ENCODE measurements around the gene SLC39A11. TPM values are rescaled to one million over a fixed set of nuclear protein-coding genes. Genes with fewer than 3 reads are reported as not detected.

The SLC39A11 gene
- polyA plus RNA-seq, 1 donor from 2014 or later, result 8.0 TPM

GRCh38 chr17:72705905-72706395 is 386.5 kb downstream of the SLC39A11 start:
- Histone ChIP-seq H3K9me3 (ENCODE audit: low read length) (no peaks in the 10 kb centered on the region), H3K4me2 (ENCODE audit: low read length) (no peak overlapping the region), H3K79me2 (replicated peaks; ENCODE audit: insufficient read depth, low read length) (no peaks in the 10 kb centered on the region), H3K9ac (ENCODE audit: low read length) (no peak overlapping the region), H3K36me3 (ENCODE audit: insufficient read depth, low read length) (no peaks in the 10 kb centered on the region), H3K27ac (ENCODE audit: low read length) (no peak overlapping the region), H2AFZ (ENCODE audit: low read depth, low read length) (no peak overlapping the region), H3K27me3 (ENCODE audit: insufficient read depth, low read depth, low read length) (no peaks in the 10 kb centered on the region), H3K9me2 (ENCODE audit: insufficient read depth, low read length) (no peaks in the 10 kb centered on the region), H4K20me1 (ENCODE audit: insufficient read depth) (no peaks in the 10 kb centered on the region), H3K4me3 (ENCODE audit: low read length) (no peak overlapping the region), H3F3A (ENCODE audit: insufficient read depth, low read length, poor library complexity, severe bottlenecking) (no peaks in the 10 kb centered on the region)
- TF ChIP-seq POLR2AphosphoS5 (IDR thresholded peaks at IDR 0.05), result no peak
- no peak for TF ChIP-seq RAD21 (conservative IDR thresholded peaks at IDR 0.05)
- TF ChIP-seq MXI1 (conservative IDR thresholded peaks at IDR 0.05; ENCODE audit: poor library complexity, severe bottlenecking), result no peak
- TF ChIP-seq CTCF (IDR thresholded peaks at IDR 0.05; ENCODE audit: poor library complexity, severe bottlenecking), result no peak
- no peak for TF ChIP-seq EP300 (conservative IDR thresholded peaks at IDR 0.05; ENCODE audit: poor library complexity, severe bottlenecking)
- no peak for TF ChIP-seq EZH2 (IDR thresholded peaks at IDR 0.05; ENCODE audit: borderline replicate concordance, insufficient read depth, low read length, poor library complexity, severe bottlenecking)
- no peak for TF ChIP-seq SMC3 (conservative IDR thresholded peaks at IDR 0.05; ENCODE audit: poor library complexity)
- TF ChIP-seq REST (IDR thresholded peaks at IDR 0.05; ENCODE audit: borderline replicate concordance), result no peak
- TF ChIP-seq TAF1 (IDR thresholded peaks at IDR 0.05; ENCODE audit: low read depth), result no peak

GRCh38 chr17:72702998-72703397 is 389.5 kb downstream of the SLC39A11 start:
- no peak overlapping the region for H3K27ac ChIP-seq (ENCODE audit: low read length)
- H3K79me2 ChIP-seq (replicated peaks; ENCODE audit: insufficient read depth, low read length), result no peaks in the 10 kb centered on the region
- no peak for TF ChIP-seq MXI1 (conservative IDR thresholded peaks at IDR 0.05; ENCODE audit: poor library complexity, severe bottlenecking)
- no peak for TF ChIP-seq SMC3 (conservative IDR thresholded peaks at IDR 0.05; ENCODE audit: poor library complexity)
- no peak for TF ChIP-seq POLR2AphosphoS5 (IDR thresholded peaks at IDR 0.05)
- TF ChIP-seq TAF1 (IDR thresholded peaks at IDR 0.05; ENCODE audit: low read depth), result no peak
- TF ChIP-seq CTCF (IDR thresholded peaks at IDR 0.05; ENCODE audit: poor library complexity, severe bottlenecking), result no peak
- TF ChIP-seq EZH2 (IDR thresholded peaks at IDR 0.05; ENCODE audit: borderline replicate concordance, insufficient read depth, low read length, poor library complexity, severe bottlenecking), result no peak
- no peak for TF ChIP-seq REST (IDR thresholded peaks at IDR 0.05; ENCODE audit: borderline replicate concordance)
- TF ChIP-seq RAD21 (conservative IDR thresholded peaks at IDR 0.05), result no peak
- no peak for TF ChIP-seq EP300 (conservative IDR thresholded peaks at IDR 0.05; ENCODE audit: poor library complexity, severe bottlenecking)
- no peaks in the 10 kb centered on the region for H3F3A ChIP-seq (ENCODE audit: insufficient read depth, low read length, poor library complexity, severe bottlenecking)
- no peaks in the 10 kb centered on the region for H3K36me3 ChIP-seq (ENCODE audit: insufficient read depth, low read length)
- no peak overlapping the region for H3K4me2 ChIP-seq (ENCODE audit: low read length)
- H3K27me3 ChIP-seq (ENCODE audit: insufficient read depth, low read depth, low read length), result no peaks in the 10 kb centered on the region
- H2AFZ ChIP-seq (ENCODE audit: low read depth, low read length), result no peak overlapping the region
- H4K20me1 ChIP-seq (ENCODE audit: insufficient read depth), result no peaks in the 10 kb centered on the region
- H3K4me3 ChIP-seq (ENCODE audit: low read length), result no peak overlapping the region
- no peaks in the 10 kb centered on the region for H3K9me3 ChIP-seq (ENCODE audit: low read length)
- no peaks in the 10 kb centered on the region for H3K9me2 ChIP-seq (ENCODE audit: insufficient read depth, low read length)
- H3K9ac ChIP-seq (ENCODE audit: low read length), result no peak overlapping the region
